H1 (cell line): Measurements from ENCODE around the gene CCDC51. TPM values are rescaled to one million over a fixed set of nuclear protein-coding genes. Genes with fewer than 3 reads are reported as not detected.

Source experiments
- ATF2 ChIP-seq: IDR thresholded peaks from 2 replicates; pipeline ENCODE4 v1.6.1; 2012; ENCODE audit warnings: low read length, inconsistent platforms
- CEBPB ChIP-seq: IDR thresholded peaks from 2 replicates; pipeline ENCODE4 v1.6.1; 2012; ENCODE audit warnings: low read depth, low read length
- RFX5 ChIP-seq: IDR thresholded peaks from 2 replicates; pipeline ENCODE4 v1.6.1; 2011; ENCODE audit warnings: low read depth, low read length, improper control_type of control experiment, borderline replicate concordance
- TAF1 ChIP-seq: IDR thresholded peaks from 2 replicates; pipeline ENCODE4 v1.6.1; 2011; ENCODE audit warnings: mild to moderate bottlenecking, low read depth, low read length
- TAF7 ChIP-seq: optimal IDR thresholded peaks from 2 replicates; pipeline ENCODE3; 2011; ENCODE audit warnings: low read depth, mild to moderate bottlenecking, inconsistent platforms, low read length, moderate library complexity, borderline replicate concordance
- TEAD4 ChIP-seq: IDR thresholded peaks from 2 replicates; pipeline ENCODE4 v1.6.1; 2012; ENCODE audit warnings: low read depth, low read length, inconsistent platforms, mixed read lengths
- polyA plus RNA-seq, 7 experiments: library from polyadenylated mRNA; depleted of rRNA in 3 of 7; stranded (reverse) in 5 of 7; unstranded in 2 of 7; fragments of >200 nt in 5 of 7; fragments of 200-250 nt in 2 of 7; gene quantifications; 1 replicate in 5 of 7; 2 replicates in 1 of 7; 4 replicates in 1 of 7; pipeline versions ENCODE4 v1.2.1 to v1.2.3, GENCODE V29; 2011 to 2013; ENCODE audit warnings: missing spikeins in 2 of 7, mixed read lengths in 2 of 7
- total RNA-seq: library from RNA; stranded (reverse); fragmentation: NEBNext Ultra II Directional; extraction: Animal tissue kit (Norgen Biotek cat#: 25700); gene quantifications from 2 replicates; pipeline ENCODE4 v1.2.1, GENCODE V29; 2021

Gene CCDC51
- total and polyA plus RNA-seq, 2 of the 8 experiments (the other 6 are each of a cell fraction or from before 2014, with no cell fraction given), result 21.3 to 21.4 TPM

GRCh38 chr3:48404440-48405342, 35.2 kb downstream of the CCDC51 start (continued):
- TF ChIP-seq RFX5, result no peak
- no peak for TF ChIP-seq TEAD4
- TF ChIP-seq TAF7, result no peak
- no peak for TF ChIP-seq CEBPB
- no peak for TF ChIP-seq TAF1
- TF ChIP-seq ATF2, result no peak
- TF ChIP-seq, all 59 proteins: peak for 0
